Calu3 (cell line): ENCODE results near the gene FARP1. TPM values are rescaled to one million over a fixed set of nuclear protein-coding genes. Genes with fewer than 3 reads are reported as not detected.

ENCODE experiments used
- BruUV-seq: library from RNA; stranded (reverse); fragments of 400-500 nt; replicated peaks from 2 replicates; lab custom pipeline; 2021; lab: Mats Ljungman, UMichigan
- CTCF ChIA-PET: fragments of 300-600 bp; sonication (Branson Sonifier 250); formaldehyde crosslinking; loops from one replicate; lab custom pipeline; 2022; ENCODE audit warnings: antibody characterized with exemption; lab: Charles Lee
- DNase-seq: peaks from one replicate; pipeline ENCODE4 v3.0.0; 2022
- H3K27ac Mint-ChIP-seq: one replicate; pipeline ENCODE4 v1.8.0; 2022; ENCODE audit warnings: mixed read lengths; ENCODE audit not compliant: unreplicated experiment
- H3K27me3 Mint-ChIP-seq: one replicate; pipeline ENCODE4 v1.8.0; 2022; ENCODE audit warnings: mixed read lengths; ENCODE audit not compliant: unreplicated experiment
- H3K36me3 Mint-ChIP-seq: one replicate; pipeline ENCODE4 v1.8.0; 2022; ENCODE audit warnings: mild to moderate bottlenecking, moderate library complexity, mixed read lengths; ENCODE audit not compliant: insufficient read depth, unreplicated experiment
- H3K4me1 Mint-ChIP-seq: one replicate; pipeline ENCODE4 v1.8.0; 2022; ENCODE audit warnings: mild to moderate bottlenecking, low read depth, mixed read lengths; ENCODE audit not compliant: unreplicated experiment
- H3K4me3 Mint-ChIP-seq: one replicate; pipeline ENCODE4 v1.8.0; 2022; ENCODE audit warnings: mild to moderate bottlenecking, low read depth, moderate library complexity, mixed read lengths; ENCODE audit not compliant: unreplicated experiment
- H3K9me3 Mint-ChIP-seq: one replicate; pipeline ENCODE4 v1.8.0; 2022; ENCODE audit warnings: low read depth, mixed read lengths; ENCODE audit not compliant: unreplicated experiment
- intact Hi-C: fragments of 100-400 bp; cut with micrococcal nuclease; formaldehyde crosslinking; loops from one replicate; pipeline ENCODE4 v1.10.0; 2022; ENCODE audit not compliant: unreplicated experiment
- total RNA-seq: library from RNA; stranded (reverse); gene quantifications from 2 replicates; pipeline ENCODE4 v1.2.3, GENCODE V29; 2022
- TF ChIP-seq, protein P1 (sequence below): fragments of 200-600 bp; IDR thresholded peaks from one replicate; pipeline ENCODE4 v1.8.0; 2022; ENCODE audit warnings: antibody characterized with exemption; ENCODE audit not compliant: unreplicated experiment

The FARP1 gene
- total RNA-seq, 1 experiment from 2014 or later = 47.0 TPM

DNA sequence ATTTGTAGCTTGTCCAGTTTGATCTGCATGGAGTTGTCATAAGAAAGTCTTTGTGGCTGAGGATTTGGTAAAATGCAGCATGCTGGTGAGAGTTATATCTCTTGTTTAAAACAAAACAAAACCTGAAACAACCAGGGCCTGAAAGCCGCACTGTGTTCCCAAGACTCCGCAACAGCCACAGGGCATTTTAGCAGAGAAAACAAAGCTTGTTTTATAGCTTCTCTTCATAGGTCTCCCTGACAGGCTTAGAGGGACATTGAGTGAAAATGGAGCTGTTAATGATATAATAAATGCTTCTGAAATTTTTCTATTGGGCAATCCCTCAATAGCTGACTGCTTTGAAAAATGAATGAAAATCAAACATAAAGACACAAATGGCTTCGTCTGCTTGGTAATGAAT is 182.8 kb downstream of the FARP1 start:
- H3K9me3 Mint-ChIP-seq = no peaks in the 10 kb centered on the region
- CTCF ChIA-PET = interaction anchor here (0.6 kb wide), 1 partner anchor 9 kb away, joined by 3 read pairs; no protein-coding TSS in a partner anchor
- no TSS peak for BruUV-seq
- no peaks in the 10 kb centered on the region for H3K36me3 Mint-ChIP-seq
- H3K4me1 Mint-ChIP-seq = no peaks in the 10 kb centered on the region
- no peak for DNase-seq
- TF ChIP-seq, protein P1, sequence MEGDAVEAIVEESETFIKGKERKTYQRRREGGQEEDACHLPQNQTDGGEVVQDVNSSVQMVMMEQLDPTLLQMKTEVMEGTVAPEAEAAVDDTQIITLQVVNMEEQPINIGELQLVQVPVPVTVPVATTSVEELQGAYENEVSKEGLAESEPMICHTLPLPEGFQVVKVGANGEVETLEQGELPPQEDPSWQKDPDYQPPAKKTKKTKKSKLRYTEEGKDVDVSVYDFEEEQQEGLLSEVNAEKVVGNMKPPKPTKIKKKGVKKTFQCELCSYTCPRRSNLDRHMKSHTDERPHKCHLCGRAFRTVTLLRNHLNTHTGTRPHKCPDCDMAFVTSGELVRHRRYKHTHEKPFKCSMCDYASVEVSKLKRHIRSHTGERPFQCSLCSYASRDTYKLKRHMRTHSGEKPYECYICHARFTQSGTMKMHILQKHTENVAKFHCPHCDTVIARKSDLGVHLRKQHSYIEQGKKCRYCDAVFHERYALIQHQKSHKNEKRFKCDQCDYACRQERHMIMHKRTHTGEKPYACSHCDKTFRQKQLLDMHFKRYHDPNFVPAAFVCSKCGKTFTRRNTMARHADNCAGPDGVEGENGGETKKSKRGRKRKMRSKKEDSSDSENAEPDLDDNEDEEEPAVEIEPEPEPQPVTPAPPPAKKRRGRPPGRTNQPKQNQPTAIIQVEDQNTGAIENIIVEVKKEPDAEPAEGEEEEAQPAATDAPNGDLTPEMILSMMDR = no peak
- H3K27me3 Mint-ChIP-seq = no peaks in the 10 kb centered on the region
- H3K4me3 Mint-ChIP-seq = no peak overlapping the region
- intact Hi-C loops = no loop called here
- no peak overlapping the region for H3K27ac Mint-ChIP-seq

DNA sequence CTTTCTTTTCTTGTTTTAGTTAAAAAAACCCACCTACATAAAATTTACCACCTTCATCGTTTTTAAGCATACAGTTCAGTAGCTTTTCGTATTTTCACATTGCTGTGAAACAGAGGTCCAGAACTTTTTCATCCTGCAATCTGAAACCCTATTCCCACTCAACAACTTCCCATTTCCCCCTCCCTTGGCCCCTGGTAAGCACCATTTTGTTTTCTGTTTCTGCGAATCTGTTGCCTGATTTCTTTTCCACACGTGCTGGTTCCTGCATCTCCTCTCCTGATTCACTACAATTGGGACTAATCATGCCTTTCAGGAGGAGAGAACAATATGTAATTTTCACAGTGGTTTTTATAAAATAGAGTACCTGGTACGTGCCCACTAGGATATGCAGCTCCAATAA is 183.4 kb downstream of the FARP1 start:
- CTCF ChIA-PET = interaction anchor here (0.6 kb wide), 1 partner anchor 1298 kb away, joined by 6 read pairs; no protein-coding TSS in a partner anchor
- no peak for DNase-seq
- Mint-ChIP-seq H3K27me3 (no peaks in the 10 kb centered on the region), H3K4me1 (no peaks in the 10 kb centered on the region), H3K36me3 (no peaks in the 10 kb centered on the region), H3K27ac (no peak overlapping the region), H3K9me3 (no peaks in the 10 kb centered on the region), H3K4me3 (no peak overlapping the region)
- TF ChIP-seq, protein P1 = no peak
- intact Hi-C loops = no loop called here
- BruUV-seq = no TSS peak

DNA sequence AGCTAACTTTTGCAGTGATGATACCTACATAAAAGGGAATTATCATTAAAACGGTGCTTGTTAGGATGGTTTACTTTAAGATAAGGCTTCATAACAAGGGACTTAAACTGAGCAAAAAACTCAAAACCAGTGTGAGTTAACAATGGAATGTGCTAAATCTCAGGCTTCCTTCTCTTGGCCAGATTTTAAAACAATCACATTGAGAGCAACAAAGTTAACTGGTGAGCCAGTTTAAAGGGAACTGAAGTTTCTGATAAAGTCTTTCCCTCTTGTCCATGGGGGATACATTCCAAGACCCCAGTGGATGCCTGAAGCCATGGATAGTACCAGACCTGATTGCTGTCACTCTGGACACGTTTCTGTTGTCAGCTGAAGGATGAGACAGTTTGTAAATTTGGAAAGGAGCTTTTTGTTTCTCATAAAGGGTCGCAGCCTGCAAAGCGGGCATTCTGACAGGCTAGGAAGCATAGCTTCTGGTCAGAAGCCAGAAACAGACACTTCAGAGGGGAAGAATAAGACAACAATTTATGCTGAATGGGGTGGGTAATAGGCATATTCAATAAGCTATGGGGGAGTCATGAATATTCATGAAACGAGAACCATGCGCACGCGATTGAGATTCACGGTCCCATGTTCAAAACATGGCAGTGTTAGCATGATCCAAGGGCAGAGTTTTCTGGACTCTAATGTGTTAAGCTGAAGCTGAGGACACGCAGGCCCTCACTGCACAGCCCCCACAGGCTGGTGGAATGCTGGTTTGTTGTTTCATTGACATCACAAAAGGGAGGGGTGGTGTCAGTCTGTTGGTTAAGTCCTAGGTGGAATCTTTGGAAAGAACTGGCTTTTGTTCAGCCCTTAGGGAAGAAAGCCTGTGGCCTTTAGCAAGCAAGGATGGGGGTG is 184.7 kb downstream of the FARP1 start:
- Mint-ChIP-seq H3K9me3 (no peaks in the 10 kb centered on the region), H3K4me3 (no peak overlapping the region), H3K27ac (no peak overlapping the region), H3K4me1 (no peaks in the 10 kb centered on the region), H3K27me3 (no peaks in the 10 kb centered on the region), H3K36me3 (no peaks in the 10 kb centered on the region)
- no TSS peak for BruUV-seq
- DNase-seq = no peak
- TF ChIP-seq, protein P1 = no peak
- CTCF ChIA-PET = no interaction called here
- intact Hi-C loops = no loop called here

DNA sequence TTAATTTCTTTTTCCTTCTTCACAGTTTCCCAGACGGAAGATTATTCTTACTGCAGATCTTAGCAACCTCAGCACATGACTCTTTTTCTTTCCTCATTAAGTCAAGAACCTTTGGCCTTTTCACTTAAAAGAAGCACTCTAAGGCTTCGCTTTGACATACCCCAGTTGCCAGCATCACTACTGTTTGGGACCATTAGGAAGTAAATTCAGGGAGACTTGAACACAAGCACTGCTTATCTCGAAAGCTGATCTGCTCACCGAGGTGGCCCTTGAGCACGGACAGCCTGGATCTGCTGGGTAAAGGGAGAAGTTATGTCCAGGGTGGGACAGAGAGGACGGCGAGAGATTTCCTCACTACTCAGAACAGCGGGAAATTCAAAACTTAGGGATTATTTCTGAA is 185.6 kb downstream of the FARP1 start:
- no peak for DNase-seq
- Mint-ChIP-seq H3K9me3 (no peaks in the 10 kb centered on the region), H3K4me3 (no peak overlapping the region), H3K36me3 (no peaks in the 10 kb centered on the region), H3K27me3 (no peaks in the 10 kb centered on the region), H3K27ac (no peak overlapping the region), H3K4me1 (no peaks in the 10 kb centered on the region)
- intact Hi-C loops = no loop called here
- CTCF ChIA-PET = no interaction called here
- TF ChIP-seq, protein P1 = no peak
- BruUV-seq = no TSS peak
